MM.1S (cell line): ENCODE data around the gene CADPS.

Experiments used
- CTCF ChIP-seq: fragments of 300-600 bp; sonication (generic); IDR thresholded peaks from 2 replicates; pipeline ENCODE4 v1.5.1; 2016; ENCODE audit warnings: antibody characterized with exemption, low read length, mixed read lengths
- EZH2phosphoT487 ChIP-seq: fragments of 300-600 bp; sonication (generic); IDR thresholded peaks from 2 replicates; pipeline ENCODE4 v1.6.1; 2018; ENCODE audit warnings: antibody characterized with exemption, low read length

GRCh38 chr3:62832553-62832952 lies 42.7 kb downstream of the CADPS start:
- TF ChIP-seq CTCF (no peak), EZH2phosphoT487 (no peak)
